H9 (cell line): Measurements from ENCODE around the gene SAMD15. TPM values are rescaled to one million over a fixed set of nuclear protein-coding genes. Genes with fewer than 3 reads are reported as not detected.

Experiments
- DNase-seq: peaks from one replicate; pipeline ENCODE4 v3.0.0-alpha.2; 2017
- H2AFZ ChIP-seq: one replicate; pipeline ENCODE4 v1.6.1; 2013; ENCODE audit warnings: mild to moderate bottlenecking, low read length, control low read depth, moderate library complexity
- H2AK5ac ChIP-seq: 2 replicates; pipeline ENCODE4 v1.6.1; 2013; ENCODE audit warnings: low read length, control low read depth, mixed read lengths; ENCODE audit not compliant: insufficient read length
- H2BK120ac ChIP-seq: one replicate; pipeline ENCODE4 v1.6.1; 2013; ENCODE audit warnings: low read depth, mild to moderate bottlenecking, low read length, control low read depth, inconsistent platforms; ENCODE audit not compliant: poor library complexity, severe bottlenecking
- H2BK12ac ChIP-seq: 2 replicates; pipeline ENCODE4 v1.6.1; 2013; ENCODE audit warnings: low read length, control low read depth, mixed read lengths, low read depth; ENCODE audit not compliant: insufficient read length
- H2BK15ac ChIP-seq: 2 replicates; pipeline ENCODE4 v1.6.1; 2013; ENCODE audit warnings: low read depth, low read length, control low read depth
- H2BK20ac ChIP-seq: one replicate; pipeline ENCODE4 v1.6.1; 2013; ENCODE audit warnings: low read depth, mild to moderate bottlenecking, low read length, control low read depth, inconsistent platforms; ENCODE audit not compliant: poor library complexity, severe bottlenecking
- H2BK5ac ChIP-seq: 2 replicates; pipeline ENCODE4 v1.6.1; 2013; ENCODE audit warnings: low read length, control low read depth, mixed read lengths; ENCODE audit not compliant: insufficient read length
- H3K14ac ChIP-seq: 2 replicates; pipeline ENCODE4 v1.6.1; 2013; ENCODE audit warnings: low read length, control low read depth; ENCODE audit not compliant: insufficient read depth
- H3K18ac ChIP-seq: 2 replicates; pipeline ENCODE4 v1.6.1; 2013; ENCODE audit warnings: low read depth, mild to moderate bottlenecking, mixed read lengths, low read length, control low read depth; ENCODE audit not compliant: insufficient read length
- H3K23ac ChIP-seq: 2 replicates; pipeline ENCODE4 v1.6.1; 2013; ENCODE audit warnings: low read length, control low read depth, mixed read lengths, low read depth; ENCODE audit not compliant: insufficient read length
- H3K23me2 ChIP-seq: 2 replicates; pipeline ENCODE4 v1.6.1; 2013; ENCODE audit warnings: low read depth, mild to moderate bottlenecking, mixed read lengths, low read length, control low read depth; ENCODE audit not compliant: insufficient read length, poor library complexity, severe bottlenecking
- H3K27ac ChIP-seq: 2 replicates; pipeline ENCODE4 v1.5.1; 2013; ENCODE audit warnings: low read length, control low read depth, mixed read lengths, low read depth; ENCODE audit not compliant: insufficient read length
- H3K27me3 ChIP-seq: 2 replicates; pipeline ENCODE4 v1.6.1; 2013; ENCODE audit warnings: low read length, control low read depth, inconsistent platforms; ENCODE audit not compliant: insufficient read depth
- H3K4ac ChIP-seq: 2 replicates; pipeline ENCODE4 v1.6.1; 2013; ENCODE audit warnings: low read depth, mild to moderate bottlenecking, control low read depth, inconsistent platforms, low read length, moderate library complexity
- H3K4me1 ChIP-seq: 2 replicates; pipeline ENCODE4 v1.6.1; 2013; ENCODE audit warnings: low read length, control low read depth, inconsistent platforms; ENCODE audit not compliant: insufficient read depth
- H3K4me2 ChIP-seq: 2 replicates; pipeline ENCODE4 v1.6.1; 2013; ENCODE audit warnings: low read length, control low read depth, mixed read lengths; ENCODE audit not compliant: insufficient read length, insufficient read depth
- H3K56ac ChIP-seq: 2 replicates; pipeline ENCODE4 v1.6.1; 2013; ENCODE audit warnings: low read depth, mild to moderate bottlenecking, mixed read lengths, low read length, control low read depth; ENCODE audit not compliant: insufficient read length
- H3K79me1 ChIP-seq: 2 replicates; pipeline ENCODE4 v1.6.1; 2013; ENCODE audit warnings: low read depth, mild to moderate bottlenecking, moderate library complexity, low read length, control low read depth, inconsistent platforms; ENCODE audit not compliant: insufficient read depth, poor library complexity, severe bottlenecking
- H3K79me2 ChIP-seq: 2 replicates; pipeline ENCODE4 v1.6.1; 2013; ENCODE audit warnings: low read length, control low read depth, inconsistent platforms; ENCODE audit not compliant: insufficient read depth
- H3K9ac ChIP-seq: 2 replicates; pipeline ENCODE4 v1.6.1; 2013; ENCODE audit warnings: low read length, control low read depth, mixed read lengths; ENCODE audit not compliant: insufficient read length; ENCODE audit errors: extremely low read depth
- H3K9me3 ChIP-seq: one replicate; pipeline ENCODE4 v1.6.1; 2013; ENCODE audit warnings: low read depth, low read length, inconsistent platforms; ENCODE audit not compliant: control insufficient read depth
- H3T11ph ChIP-seq: one replicate; pipeline ENCODE4 v1.6.1; 2013; ENCODE audit warnings: mild to moderate bottlenecking, low read length, control low read depth, inconsistent platforms
- H4K20me1 ChIP-seq: one replicate; pipeline ENCODE4 v1.6.1; 2013; ENCODE audit not compliant: control insufficient read depth, insufficient read length, insufficient read depth
- H4K5ac ChIP-seq: 2 replicates; pipeline ENCODE4 v1.6.1; 2013; ENCODE audit warnings: low read depth, mild to moderate bottlenecking, mixed read lengths, low read length, control low read depth; ENCODE audit not compliant: insufficient read length
- H4K8ac ChIP-seq: replicated peaks from 2 replicates; pipeline ENCODE4 v1.6.1; 2013; ENCODE audit warnings: low read length, control low read depth, mixed read lengths, low read depth; ENCODE audit not compliant: insufficient read length
- H4K91ac ChIP-seq: 2 replicates; pipeline ENCODE4 v1.6.1; 2013; ENCODE audit warnings: low read depth, mild to moderate bottlenecking, moderate library complexity, mixed read lengths, low read length, control low read depth; ENCODE audit not compliant: insufficient read length
- H3K27ac Mint-ChIP-seq, 3 experiments: 2 replicates in 2 of 3; 3 replicates in 1 of 3; pipeline ENCODE4 v1.8.0; 2020 to 2021; ENCODE audit warnings: mixed read lengths in 3 of 3, mild to moderate bottlenecking in 1 of 3, moderate library complexity in 1 of 3
- H3K27me3 Mint-ChIP-seq: 2 replicates; pipeline ENCODE4 v1.8.0; 2021; ENCODE audit warnings: low read depth, mild to moderate bottlenecking, moderate library complexity, mixed read lengths
- H3K36me3 Mint-ChIP-seq, 3 experiments: 2 replicates in 2 of 3; 3 replicates in 1 of 3; pipeline ENCODE4 v1.8.0; 2020 to 2021; ENCODE audit warnings: low read depth in 3 of 3, mixed read lengths in 3 of 3; ENCODE audit not compliant: insufficient read depth in 1 of 3
- H3K4me1 Mint-ChIP-seq, 2 experiments: 2 replicates each; pipeline ENCODE4 v1.8.0; 2020; ENCODE audit warnings: mixed read lengths in 2 of 2
- H3K4me3 Mint-ChIP-seq, 2 experiments: 2 replicates in 1 of 2; 3 replicates in 1 of 2; pipeline ENCODE4 v1.8.0; 2020 to 2021; ENCODE audit warnings: mild to moderate bottlenecking in 2 of 2, mixed read lengths in 2 of 2, moderate library complexity in 1 of 2
- H3K9me3 Mint-ChIP-seq, 2 experiments: 2 replicates in 1 of 2; 3 replicates in 1 of 2; pipeline ENCODE4 v1.8.0; 2020; ENCODE audit warnings: mild to moderate bottlenecking in 2 of 2, mixed read lengths in 2 of 2, moderate library complexity in 1 of 2
- CTCF ChIP-seq: fragments of 200-600 bp; sonication (generic); conservative IDR thresholded peaks from 3 replicates; pipeline ENCODE4 v1.8.0; 2021; ENCODE audit warnings: antibody characterized with exemption, mild to moderate bottlenecking
- WGBS: extraction: QIAGEN DNeasy Blood & Tissue Kit; methylation state at CpG from one replicate; pipeline ENCODE4 v1.1.7; 2013; ENCODE audit warnings: missing lambda C conversion rate, low lambda C conversion rate, mixed read lengths; ENCODE audit not compliant: insufficient read length; ENCODE audit errors: extremely low coverage; 5-methylcytosine and 5-hydroxymethylcytosine counted together
- total RNA-seq: library from RNA; stranded (reverse); gene quantifications from 2 replicates; pipeline ENCODE4 v1.2.1, GENCODE V29; 2021

The SAMD15 gene
- total RNA-seq, 1 experiment from 2014 or later = 1.1 TPM

- H3K27ac Mint-ChIP-seq = no peak overlapping the region
- no peak overlapping the region for H2AK5ac ChIP-seq
- H4K8ac ChIP-seq = no peak overlapping the region
- H2BK12ac ChIP-seq = no peak overlapping the region
- H2BK15ac ChIP-seq = no peak overlapping the region
- no peak overlapping the region for H2BK20ac ChIP-seq
- H3K9ac ChIP-seq = no peak overlapping the region
- no peaks in the 10 kb centered on the region for H3K4me1 Mint-ChIP-seq
- H3K4ac ChIP-seq = no peak overlapping the region
- H3K9me3 Mint-ChIP-seq = no peaks in the 10 kb centered on the region
- no peak overlapping the region for H3T11ph ChIP-seq
- H3K79me2 ChIP-seq = no peaks in the 10 kb centered on the region
- H4K5ac ChIP-seq = no peak overlapping the region
- no peaks in the 10 kb centered on the region for H3K27me3 ChIP-seq
- no peak overlapping the region for H3K23ac ChIP-seq
- WGBS = no CpG with 5 or more reads among the region's 4 CpGs
- no peak for DNase-seq
- no peak overlapping the region for H3K18ac ChIP-seq
- H3K79me1 ChIP-seq = no peaks in the 10 kb centered on the region
- H3K4me2 ChIP-seq = no peak overlapping the region
- H3K27ac ChIP-seq = no peak overlapping the region
- H4K20me1 ChIP-seq = no peaks in the 10 kb centered on the region
- no peaks in the 10 kb centered on the region for H3K36me3 Mint-ChIP-seq
- no peak overlapping the region for H3K56ac ChIP-seq
- no peaks in the 10 kb centered on the region for H3K4me1 ChIP-seq
- no peak overlapping the region for H2BK5ac ChIP-seq
- H3K4me3 Mint-ChIP-seq = no peak overlapping the region
- no peaks in the 10 kb centered on the region for H3K27me3 Mint-ChIP-seq
- no peak for TF ChIP-seq CTCF
- H3K23me2 ChIP-seq = no peaks in the 10 kb centered on the region
- no peak overlapping the region for H2AFZ ChIP-seq
- H2BK120ac ChIP-seq = no peak overlapping the region
- no peak overlapping the region for H4K91ac ChIP-seq
- no peak overlapping the region for H3K14ac ChIP-seq
- H3K9me3 ChIP-seq = no peaks in the 10 kb centered on the region
These were observed 21.4 kb upstream of the SAMD15 start for GRCh38 chr14:77355811-77356210.
